B cell (primary cell): ENCODE data around the gene RICTOR. TPM values are rescaled to one million over a fixed set of nuclear protein-coding genes. Genes with fewer than 3 reads are reported as not detected.
A peak's percentile ranks its signal among the peaks of the same experiment; 100 is the strongest.

ENCODE experiments used
- ATAC-seq: fragments of 200-7000 bp; cut with Tn5 transposase; one replicate; pipeline ENCODE4 v1.10.0; 2021; ENCODE audit warnings: low read depth, mild to moderate bottlenecking, moderate number of reproducible peaks, moderate library complexity
- CTCF ChIA-PET: fragments of 350-600 bp; sonication (Branson Sonifier 250); formaldehyde crosslinking; loops from one replicate; lab custom pipeline; 2021; ENCODE audit warnings: antibody characterized with exemption, inconsistent platforms; lab: Charles Lee
- POLR2A ChIA-PET: fragments of 350-600 bp; sonication (Branson Sonifier 250); formaldehyde crosslinking; loops from one replicate; lab custom pipeline; 2021; ENCODE audit warnings: antibody characterized with exemption; lab: Charles Lee
- DNase-seq: peaks from one replicate; pipeline ENCODE4 v3.0.0; 2013
- H2AFZ ChIP-seq: 2 replicates; pipeline ENCODE4 v1.6.1; 2012; ENCODE audit warnings: mild to moderate bottlenecking, low read depth, low read length; ENCODE audit not compliant: insufficient read depth, poor library complexity, severe bottlenecking
- H3K27ac ChIP-seq, 2 donors: 1 replicate in 1 of 2; 2 replicates in 1 of 2; pipeline ENCODE4 v1.5.1; 2012 to 2013; ENCODE audit warnings: low read length in 2 of 2, mild to moderate bottlenecking in 2 of 2, moderate library complexity in 1 of 2
- H3K27me3 ChIP-seq, 4 experiments: fragments of 200-600 bp in 1 of 4; sonication (generic) in 1 of 4; replicated peaks in 1 of 4; 1 replicate in 2 of 4; 2 replicates in 2 of 4; pipeline versions ENCODE4 v1.6.1 to v1.7.0; 2013 to 2016; ENCODE audit warnings: low read length in 3 of 4, mild to moderate bottlenecking in 2 of 4, mixed read lengths in 1 of 4, moderate library complexity in 1 of 4; ENCODE audit not compliant: insufficient read depth in 4 of 4, control insufficient read depth in 3 of 4; ENCODE audit errors: control extremely low read depth in 1 of 4
- H3K36me3 ChIP-seq, 2 experiments: replicated peaks in 1 of 2; 1 replicate in 1 of 2; 2 replicates in 1 of 2; pipeline versions ENCODE4 v1.6.1 to v1.7.1; 2013; ENCODE audit warnings: low read length in 1 of 2; ENCODE audit not compliant: insufficient read depth in 2 of 2, control insufficient read depth in 1 of 2; ENCODE audit errors: control extremely low read depth in 1 of 2, extremely low read depth in 1 of 2
- H3K4me1 ChIP-seq, 2 donors: fragments of 200-600 bp in 1 of 2; sonication (generic) in 1 of 2; 1 replicate in 1 of 2; 2 replicates in 1 of 2; pipeline versions ENCODE4 v1.5.1 to v1.6.1; 2013 to 2017; ENCODE audit warnings: low read length in 2 of 2; ENCODE audit not compliant: control insufficient read depth in 2 of 2, insufficient read depth in 2 of 2
- H3K4me2 ChIP-seq: replicated peaks from 2 replicates; pipeline ENCODE3; 2012; ENCODE audit warnings: mild to moderate bottlenecking, low read depth, low read length; ENCODE audit not compliant: poor library complexity, severe bottlenecking
- H3K4me3 ChIP-seq, 5 experiments: fragments of 200-600 bp in 1 of 5; sonication (generic) in 1 of 5; 1 replicate in 3 of 5; 2 replicates in 2 of 5; pipeline versions ENCODE4 v1.5.1 to v1.7.0; 2011 to 2016; ENCODE audit warnings: low read length in 4 of 5, mild to moderate bottlenecking in 4 of 5, low read depth in 2 of 5, control low read depth in 1 of 5, moderate library complexity in 1 of 5; ENCODE audit not compliant: insufficient read depth in 1 of 5; ENCODE audit errors: control extremely low read depth in 1 of 5, extremely low read depth in 1 of 5
- H3K79me2 ChIP-seq: fragments of 200-600 bp; sonication (generic); one replicate; pipeline ENCODE4 v1.6.0; 2016; ENCODE audit warnings: low read length; ENCODE audit not compliant: control insufficient read depth, insufficient read depth
- H3K9ac ChIP-seq: fragments of 200-600 bp; sonication (generic); 2 replicates; pipeline ENCODE4 v1.6.1; 2017; ENCODE audit warnings: mild to moderate bottlenecking, low read length, moderate library complexity
- H3K9me3 ChIP-seq, 3 donors: one replicate each; pipeline versions ENCODE4 v1.6.1 to v1.7.1; 2013; ENCODE audit warnings: low read length in 2 of 3; ENCODE audit not compliant: control insufficient read depth in 2 of 3, insufficient read depth in 1 of 3; ENCODE audit errors: control extremely low read depth in 1 of 3
- H4K20me1 ChIP-seq: 2 replicates; pipeline ENCODE4 v1.6.0; 2012; ENCODE audit warnings: mild to moderate bottlenecking, low read length; ENCODE audit not compliant: insufficient read depth, control insufficient read depth, poor library complexity, severe bottlenecking
- H3K27ac Mint-ChIP-seq: one replicate; pipeline ENCODE4 v1.8.0; 2021; ENCODE audit warnings: mixed read lengths
- H3K27me3 Mint-ChIP-seq: one replicate; pipeline ENCODE4 v1.8.0; 2021; ENCODE audit warnings: mixed read lengths
- H3K4me1 Mint-ChIP-seq: one replicate; pipeline ENCODE4 v1.8.0; 2021; ENCODE audit warnings: mixed read lengths
- H3K4me3 Mint-ChIP-seq: one replicate; pipeline ENCODE4 v1.8.0; 2021; ENCODE audit warnings: mixed read lengths
- H3K9me3 Mint-ChIP-seq: one replicate; pipeline ENCODE4 v1.8.0; 2022; ENCODE audit warnings: mixed read lengths; ENCODE audit not compliant: insufficient read depth
- CTCF ChIP-seq: fragments of 200-600 bp; IDR thresholded peaks from one replicate; pipeline ENCODE4 v1.8.0; 2022; ENCODE audit warnings: antibody characterized with exemption, mild to moderate bottlenecking
- EZH2 ChIP-seq: IDR thresholded peaks from 2 replicates; pipeline ENCODE4 v1.6.1; 2012; ENCODE audit warnings: borderline replicate concordance, low read depth, mild to moderate bottlenecking, moderate library complexity, low read length; ENCODE audit not compliant: insufficient read depth, poor library complexity, severe bottlenecking
- WGBS: methylation state at CpG from one replicate; pipeline ENCODE4 v1.1.5; 2013; ENCODE audit warnings: missing lambda C conversion rate; ENCODE audit not compliant: insufficient coverage; 5-methylcytosine and 5-hydroxymethylcytosine counted together
- intact Hi-C: fragments of 100-400 bp; cut with micrococcal nuclease; formaldehyde crosslinking; loops from one replicate; pipeline ENCODE4 v1.10.0; 2022
- polyA plus RNA-seq: library from polyadenylated mRNA; depleted of rRNA; stranded (reverse); fragments of >200 nt; gene quantifications from 2 replicates; pipeline ENCODE4 v1.2.3, GENCODE V29; 2012
- total RNA-seq, 2 donors: library from RNA; stranded (reverse); fragments of 120-200 nt in 1 of 2; gene quantifications; 1 replicate in 1 of 2; 2 replicates in 1 of 2; pipeline versions ENCODE4 v1.2.3 to v1.2.4, GENCODE V29; 2013 to 2022

The RICTOR gene
- total and polyA plus RNA-seq, 2 donors (not counting 1 experiment from before 2014, with no cell fraction given) = 15.4 to 84.3 TPM

- H3K27ac Mint-ChIP-seq = no peak overlapping the region
- Histone ChIP-seq H3K9ac (no peak overlapping the region), H3K9me3 (peaks cover 0 to 16% (median 10%) of the 10 kb centered on the region in 3 donors), H3K4me2 (no peak overlapping the region), H3K36me3 (peaks cover 23 to 48% of the 10 kb centered on the region in 2 experiments), H4K20me1 (peaks cover 44% of the 10 kb centered on the region), H3K27me3 (no peaks in the 10 kb centered on the region), H3K27ac (peak overlapping the region in 1 of 2 donors; percentile 44), H3K79me2 (peaks cover 45% of the 10 kb centered on the region), H3K4me1 (peaks cover 0 to 4% of the 10 kb centered on the region in 2 donors), H2AFZ (no peak overlapping the region), H3K4me3 (no peak overlapping the region)
- peaks cover 20% of the 10 kb centered on the region for H3K4me1 Mint-ChIP-seq
- H3K9me3 Mint-ChIP-seq = peaks cover 3% of the 10 kb centered on the region
- DNase-seq (no peak), ATAC-seq (no peak)
- WGBS = no CpG with 5 or more reads among the region's 1 CpG
- ChIA-PET CTCF (interaction anchor here (1.0 kb wide), 1 partner anchor 64 kb away, joined by 3 read pairs; no protein-coding TSS in a partner anchor), POLR2A (no interaction called here)
- no peak overlapping the region for H3K4me3 Mint-ChIP-seq
- H3K27me3 Mint-ChIP-seq = no peaks in the 10 kb centered on the region
- TF ChIP-seq CTCF = no peak
- TF ChIP-seq EZH2 = no peak
- intact Hi-C loops = no loop called here
Measured at GRCh38 chr5:39016587-39017275, 57.5 kb downstream of the RICTOR start.
